Hepatocyte (in vitro differentiated cells): ENCODE results near the gene SERINC2.

Experiments used
- EZH2phosphoT487 ChIP-seq: fragments of 200-600 bp; sonication (generic); IDR thresholded peaks from one replicate; pipeline ENCODE4 v1.6.1; 2018; ENCODE audit warnings: antibody characterized with exemption, mild to moderate bottlenecking, low read depth, moderate library complexity; ENCODE audit not compliant: unreplicated experiment, severe bottlenecking
- TF ChIP-seq, protein P1 (sequence below): fragments of 200-600 bp; sonication (generic); IDR thresholded peaks from 2 replicates; pipeline ENCODE4 v1.5.1; 2016; ENCODE audit warnings: antibody characterized with exemption, mild to moderate bottlenecking; ENCODE audit not compliant: poor library complexity

- TF ChIP-seq, protein P1, sequence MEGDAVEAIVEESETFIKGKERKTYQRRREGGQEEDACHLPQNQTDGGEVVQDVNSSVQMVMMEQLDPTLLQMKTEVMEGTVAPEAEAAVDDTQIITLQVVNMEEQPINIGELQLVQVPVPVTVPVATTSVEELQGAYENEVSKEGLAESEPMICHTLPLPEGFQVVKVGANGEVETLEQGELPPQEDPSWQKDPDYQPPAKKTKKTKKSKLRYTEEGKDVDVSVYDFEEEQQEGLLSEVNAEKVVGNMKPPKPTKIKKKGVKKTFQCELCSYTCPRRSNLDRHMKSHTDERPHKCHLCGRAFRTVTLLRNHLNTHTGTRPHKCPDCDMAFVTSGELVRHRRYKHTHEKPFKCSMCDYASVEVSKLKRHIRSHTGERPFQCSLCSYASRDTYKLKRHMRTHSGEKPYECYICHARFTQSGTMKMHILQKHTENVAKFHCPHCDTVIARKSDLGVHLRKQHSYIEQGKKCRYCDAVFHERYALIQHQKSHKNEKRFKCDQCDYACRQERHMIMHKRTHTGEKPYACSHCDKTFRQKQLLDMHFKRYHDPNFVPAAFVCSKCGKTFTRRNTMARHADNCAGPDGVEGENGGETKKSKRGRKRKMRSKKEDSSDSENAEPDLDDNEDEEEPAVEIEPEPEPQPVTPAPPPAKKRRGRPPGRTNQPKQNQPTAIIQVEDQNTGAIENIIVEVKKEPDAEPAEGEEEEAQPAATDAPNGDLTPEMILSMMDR, result no peak
- no peak for TF ChIP-seq EZH2phosphoT487
Measured at GRCh38 chr1:31390071-31390470, 22.9 kb upstream of the SERINC2 start.
